CD4-positive, CD25-positive, alpha-beta regulatory T cell (primary cell): ENCODE results near the gene CAPN15. TPM values are rescaled to one million over a fixed set of nuclear protein-coding genes. Genes with fewer than 3 reads are reported as not detected.
"Not testable (repeated sequence)": the region's sequence is repeated elsewhere in the genome, so short reads cannot be mapped to it uniquely, and the experiment has no call there.

Experiments used
- ATAC-seq, 2 donors: fragments of 150-1000 bp; cut with Tn5 transposase; one replicate each; pipeline ENCODE4 v1.10.0; 2021; ENCODE audit warnings: low read depth in 2 of 2, moderate number of reproducible peaks in 2 of 2, moderate library complexity in 1 of 2
- DNase-seq, 3 donors: peaks; one replicate each; pipeline versions ENCODE4 v3.0.0 to v3.0.0-alpha.2; 2012 to 2022; ENCODE audit warnings: mixed read lengths in 1 of 3
- H3K27ac ChIP-seq: one replicate; pipeline ENCODE4 v1.7.0; 2013; ENCODE audit warnings: mild to moderate bottlenecking, low read length; ENCODE audit not compliant: insufficient read depth, poor library complexity, severe bottlenecking
- H3K27me3 ChIP-seq: one replicate; pipeline ENCODE4 v1.7.0; 2013; ENCODE audit warnings: low read length; ENCODE audit not compliant: control insufficient read depth, insufficient read depth
- H3K36me3 ChIP-seq: one replicate; pipeline ENCODE4 v1.7.0; 2013; ENCODE audit warnings: mild to moderate bottlenecking, low read length, moderate library complexity; ENCODE audit not compliant: control insufficient read depth, insufficient read depth
- H3K4me1 ChIP-seq: 2 replicates; pipeline ENCODE4 v1.7.0; 2013; ENCODE audit warnings: mild to moderate bottlenecking, low read length; ENCODE audit not compliant: insufficient read depth, control insufficient read depth, poor library complexity, severe bottlenecking
- H3K4me3 ChIP-seq: one replicate; pipeline ENCODE4 v1.7.0; 2013; ENCODE audit warnings: low read depth, mild to moderate bottlenecking, low read length, moderate library complexity
- H3K9me3 ChIP-seq, 2 experiments: 1 replicate in 1 of 2; 2 replicates in 1 of 2; pipeline ENCODE4 v1.7.0; 2013; ENCODE audit warnings: low read length in 2 of 2, mild to moderate bottlenecking in 1 of 2, moderate library complexity in 1 of 2; ENCODE audit not compliant: control insufficient read depth in 2 of 2
- H3K27ac Mint-ChIP-seq, 3 donors: one replicate each; pipeline ENCODE4 v1.8.0; 2020 to 2022; ENCODE audit warnings: mild to moderate bottlenecking in 3 of 3, mixed read lengths in 3 of 3, moderate library complexity in 2 of 3
- H3K27me3 Mint-ChIP-seq: one replicate; pipeline ENCODE4 v1.8.0; 2022; ENCODE audit warnings: mild to moderate bottlenecking, mixed read lengths
- H3K36me3 Mint-ChIP-seq: one replicate; pipeline ENCODE4 v1.8.0; 2020; ENCODE audit warnings: mixed read lengths
- H3K4me1 Mint-ChIP-seq, 4 donors: one replicate each; pipeline ENCODE4 v1.8.0; 2020 to 2022; ENCODE audit warnings: mixed read lengths in 4 of 4, mild to moderate bottlenecking in 1 of 4
- H3K4me3 Mint-ChIP-seq, 4 donors: one replicate each; pipeline ENCODE4 v1.8.0; 2020 to 2022; ENCODE audit warnings: mild to moderate bottlenecking in 4 of 4, mixed read lengths in 4 of 4, moderate library complexity in 3 of 4
- H3K9me3 Mint-ChIP-seq, 7 donors: one replicate each; pipeline ENCODE4 v1.8.0; 2020 to 2022; ENCODE audit warnings: mixed read lengths in 7 of 7, mild to moderate bottlenecking in 3 of 7, moderate library complexity in 2 of 7
- polyA plus RNA-seq, 4 donors: library from polyadenylated mRNA; unstranded; fragments of 300-500 nt; fragmentation: Illumina TruSeq; gene quantifications; one replicate each; pipeline ENCODE4 v1.2.3, GENCODE V29; 2021
- total RNA-seq: library from RNA; stranded (reverse); gene quantifications from one replicate; pipeline ENCODE4 v1.2.3, GENCODE V29; 2022

The CAPN15 gene
- total RNA-seq = 82.6 TPM
- polyA plus RNA-seq = 1 to 10 TPM; 3.0 to 8.5 (median 5.2) TPM

DNA sequence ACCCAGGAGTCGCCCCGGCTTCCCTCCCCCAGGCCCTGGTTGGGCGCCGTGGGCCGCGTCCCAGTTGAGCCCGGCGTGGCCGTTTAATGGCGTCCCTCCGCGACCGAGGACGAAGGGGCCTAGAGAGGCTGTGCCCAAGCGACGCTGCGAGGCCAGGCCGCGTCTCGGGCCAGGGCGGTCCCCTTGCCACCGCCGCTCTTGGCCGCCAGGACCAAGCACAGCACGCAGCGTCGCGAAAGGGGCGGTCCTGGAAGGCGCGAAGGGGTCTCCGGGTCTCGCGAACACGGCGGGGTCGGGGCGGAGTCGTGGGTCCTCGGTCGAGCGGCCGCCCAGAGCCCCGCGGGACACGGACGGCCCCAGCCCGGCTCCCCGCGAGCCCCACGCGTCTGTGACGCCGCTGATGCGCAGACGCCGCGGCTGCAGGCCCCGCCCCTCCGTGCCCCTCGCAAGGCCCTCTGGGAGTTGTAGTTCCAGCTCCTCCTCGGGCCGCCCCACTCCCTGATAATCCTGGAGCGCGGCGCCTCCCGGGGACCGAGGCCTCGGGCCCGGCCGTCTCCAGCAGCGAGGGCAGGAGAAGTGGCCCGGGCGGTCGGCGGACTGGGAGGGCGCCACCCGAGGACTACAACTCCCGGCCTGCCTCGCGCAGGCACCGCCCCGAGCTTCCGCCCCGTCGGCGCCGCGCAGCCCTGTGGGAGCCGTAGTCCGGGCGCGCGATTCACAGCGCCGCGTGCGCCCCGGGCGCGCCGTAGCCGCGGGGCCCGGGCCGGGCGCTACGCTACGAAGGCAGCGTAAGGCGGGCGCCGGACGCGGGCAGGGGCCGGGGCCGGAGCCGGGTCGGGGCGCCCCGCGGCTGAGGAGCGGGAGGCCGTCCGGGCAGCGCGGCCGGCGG is at the start of gene CAPN15:
Gene CAPN15, plus strand, starts transcription at position 698 of the 889 bp plus-strand sequence. CDS start 19,127 bp downstream, outside the sequence.
- ATAC-seq (peak; percentile 82 to 86), DNase-seq (peak; percentile 82 to 90 (median 90))
- H3K27ac Mint-ChIP-seq = peak within 1 kb of the TSS; percentile 86 to 93 (median 87)
- no peaks in the 10 kb centered on the region for H3K27me3 ChIP-seq
- H3K27me3 Mint-ChIP-seq = no peaks in the 10 kb centered on the region
- H3K4me1 Mint-ChIP-seq = peaks cover 0 to 44% (median 10%) of the 10 kb centered on the region in 4 donors
- peaks cover 43% of the 10 kb centered on the region for H3K4me1 ChIP-seq
- no peaks in the 10 kb centered on the region for H3K9me3 ChIP-seq
- H3K27ac ChIP-seq = peak within 1 kb of the TSS; percentile 91
- H3K4me3 Mint-ChIP-seq = peak within 1 kb of the TSS; percentile 92 to 98 (median 94)
- H3K36me3 Mint-ChIP-seq = no peaks in the 10 kb centered on the region
- peak within 1 kb of the TSS; percentile 80 for H3K4me3 ChIP-seq
- H3K9me3 Mint-ChIP-seq = no peaks in the 10 kb centered on the region
- no peaks in the 10 kb centered on the region for H3K36me3 ChIP-seq

DNA sequence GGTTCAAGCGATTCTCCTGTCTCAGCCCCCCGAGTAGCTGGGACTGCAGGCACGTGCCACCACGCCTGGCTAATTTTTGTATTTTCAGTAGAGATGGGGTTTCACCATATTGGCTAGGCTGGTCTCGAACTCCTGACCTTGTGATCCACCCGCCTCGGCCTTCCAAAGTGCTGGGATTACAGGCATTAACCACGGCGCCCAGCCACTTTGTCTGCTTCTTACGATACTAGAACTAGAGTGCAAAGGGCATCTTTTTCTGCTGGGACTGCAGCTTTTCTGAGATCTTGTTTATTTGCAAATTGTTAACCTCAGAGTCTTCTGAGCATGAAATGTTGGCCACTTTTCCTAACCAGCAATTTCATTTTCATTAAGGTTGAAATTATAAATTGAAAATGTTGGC is 49.2 kb upstream of the CAPN15 start:
- H3K36me3 ChIP-seq, ATAC-seq, H3K9me3 Mint-ChIP-seq, H3K4me3 ChIP-seq, H3K27ac ChIP-seq, H3K4me1 Mint-ChIP-seq, H3K27me3 Mint-ChIP-seq, H3K27me3 ChIP-seq, H3K36me3 Mint-ChIP-seq, H3K27ac Mint-ChIP-seq, H3K4me1 ChIP-seq, H3K9me3 ChIP-seq, H3K4me3 Mint-ChIP-seq, DNase-seq: not testable (repeated sequence)

GRCh38 chr16:482468-483185 is 44.9 kb upstream of the CAPN15 start:
- Histone ChIP-seq H3K36me3 (peaks cover 4% of the 10 kb centered on the region), H3K9me3 (no peaks in the 10 kb centered on the region), H3K27me3 (no peaks in the 10 kb centered on the region), H3K4me3 (no peak overlapping the region), H3K27ac (no peak overlapping the region), H3K4me1 (no peaks in the 10 kb centered on the region)
- Mint-ChIP-seq H3K36me3 (peaks cover 5% of the 10 kb centered on the region), H3K27ac (no peak overlapping the region), H3K4me3 (no peak overlapping the region), H3K27me3 (no peaks in the 10 kb centered on the region), H3K4me1 (no peaks in the 10 kb centered on the region), H3K9me3 (no peaks in the 10 kb centered on the region)
- no peak for ATAC-seq
- no peak for DNase-seq

DNA sequence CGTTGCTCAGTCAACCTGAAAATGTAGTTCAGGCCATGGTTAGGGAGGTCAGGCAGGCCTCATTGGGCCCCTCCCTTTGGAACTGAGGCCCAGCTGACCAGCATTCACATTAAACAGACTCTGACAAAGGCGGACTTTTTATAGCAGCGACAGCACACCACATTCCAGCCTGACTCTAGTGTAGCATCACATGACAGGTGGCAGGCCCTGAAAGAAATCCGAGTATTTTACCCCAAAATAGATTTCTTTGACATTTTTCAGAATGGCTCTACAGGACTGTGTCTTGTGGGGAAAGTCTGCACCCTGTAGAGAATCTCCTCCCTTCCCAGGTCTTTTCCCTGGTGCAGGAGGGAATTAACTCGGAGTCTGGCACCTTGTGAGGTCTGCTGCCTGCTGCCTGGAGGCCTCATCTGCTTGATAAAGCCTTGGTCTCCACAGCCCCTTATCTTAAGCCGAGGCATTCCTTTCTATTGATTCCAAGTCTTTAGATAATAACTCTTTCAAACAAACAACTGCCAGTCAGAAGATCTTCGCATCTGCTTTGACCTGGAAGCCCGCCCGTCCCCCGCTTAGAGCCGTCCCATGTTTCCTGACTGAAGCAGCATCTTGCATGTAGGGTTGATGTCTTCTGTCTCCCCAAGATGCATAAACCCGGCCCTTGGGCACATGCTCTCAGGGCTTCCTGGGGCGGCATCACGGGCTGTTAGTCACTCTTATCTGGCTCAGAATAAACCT is 44.0 kb upstream of the CAPN15 start:
- Histone ChIP-seq H3K27me3 (no peaks in the 10 kb centered on the region), H3K9me3 (no peaks in the 10 kb centered on the region), H3K4me1 (no peaks in the 10 kb centered on the region), H3K27ac (no peak overlapping the region), H3K4me3 (no peak overlapping the region), H3K36me3 (peaks cover 4% of the 10 kb centered on the region)
- no peak overlapping the region for H3K4me3 Mint-ChIP-seq
- H3K9me3 Mint-ChIP-seq = no peaks in the 10 kb centered on the region
- ATAC-seq = no peak
- no peaks in the 10 kb centered on the region for H3K27me3 Mint-ChIP-seq
- H3K36me3 Mint-ChIP-seq = peaks cover 9% of the 10 kb centered on the region
- DNase-seq = no peak
- no peak overlapping the region for H3K27ac Mint-ChIP-seq
- no peaks in the 10 kb centered on the region for H3K4me1 Mint-ChIP-seq

DNA sequence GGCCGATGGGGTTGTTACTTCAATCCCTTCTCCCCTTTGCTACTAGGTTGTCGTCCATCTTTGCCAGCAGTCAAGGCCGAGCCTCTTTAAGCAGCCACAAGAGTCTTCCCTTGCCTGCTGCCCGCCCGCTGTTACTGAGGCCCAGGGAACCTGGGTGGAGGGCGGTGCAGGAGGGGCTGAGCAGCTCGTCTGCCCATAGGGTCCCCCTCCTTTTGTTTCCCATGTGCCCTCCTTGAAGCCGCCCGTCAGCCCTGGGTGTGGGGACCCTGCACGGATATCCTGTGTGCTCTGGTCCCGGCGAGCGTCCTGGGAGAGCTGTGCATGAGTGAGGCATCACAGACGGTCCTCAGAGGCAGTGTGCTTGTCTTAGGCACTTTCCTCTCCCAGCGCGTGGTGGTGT is 37.9 kb upstream of the CAPN15 start:
- H3K27ac Mint-ChIP-seq = no peak overlapping the region
- Histone ChIP-seq H3K36me3 (peaks cover 11% of the 10 kb centered on the region), H3K9me3 (no peaks in the 10 kb centered on the region), H3K4me1 (no peaks in the 10 kb centered on the region), H3K27me3 (no peaks in the 10 kb centered on the region), H3K27ac (no peak overlapping the region), H3K4me3 (no peak overlapping the region)
- DNase-seq (no peak), ATAC-seq (no peak)
- H3K36me3 Mint-ChIP-seq = peaks cover 14% of the 10 kb centered on the region
- H3K4me1 Mint-ChIP-seq = no peaks in the 10 kb centered on the region
- H3K27me3 Mint-ChIP-seq = no peaks in the 10 kb centered on the region
- H3K9me3 Mint-ChIP-seq = no peaks in the 10 kb centered on the region
- no peak overlapping the region for H3K4me3 Mint-ChIP-seq

DNA sequence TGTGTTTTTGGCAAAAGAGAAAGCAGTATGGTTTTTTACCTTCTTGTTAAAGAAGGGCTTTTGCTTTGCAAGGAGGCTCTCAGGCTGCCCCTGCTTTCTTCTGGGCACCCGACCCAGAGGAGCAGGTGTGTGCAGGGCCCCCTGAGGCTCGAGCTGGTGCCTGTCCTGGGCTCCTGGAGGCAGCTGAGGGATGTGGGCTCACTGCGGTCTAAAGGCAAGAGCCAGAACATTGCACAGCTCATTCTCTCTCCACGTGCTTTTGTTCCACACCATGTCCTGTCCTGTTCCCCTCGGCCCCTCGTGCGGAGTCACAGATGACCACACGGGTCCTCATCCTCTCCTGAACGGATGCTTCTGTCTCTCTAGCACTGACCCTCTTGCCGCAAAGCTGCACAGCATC is 36.7 kb upstream of the CAPN15 start:
- Mint-ChIP-seq H3K27ac (no peak overlapping the region), H3K9me3 (no peaks in the 10 kb centered on the region), H3K4me3 (no peak overlapping the region), H3K36me3 (peaks cover 14% of the 10 kb centered on the region), H3K4me1 (peaks cover 0 to 4% (median 0%) of the 10 kb centered on the region in 4 donors), H3K27me3 (no peaks in the 10 kb centered on the region)
- no peak overlapping the region for H3K27ac ChIP-seq
- H3K4me1 ChIP-seq = no peaks in the 10 kb centered on the region
- no peak overlapping the region for H3K4me3 ChIP-seq
- no peaks in the 10 kb centered on the region for H3K9me3 ChIP-seq
- peaks cover 11% of the 10 kb centered on the region for H3K36me3 ChIP-seq
- DNase-seq (no peak), ATAC-seq (no peak)
- H3K27me3 ChIP-seq = no peaks in the 10 kb centered on the region

- H3K9me3 ChIP-seq = no peaks in the 10 kb centered on the region
- H3K36me3 ChIP-seq = peaks cover 11% of the 10 kb centered on the region
- Mint-ChIP-seq H3K27ac (no peak overlapping the region), H3K4me3 (no peak overlapping the region), H3K9me3 (no peaks in the 10 kb centered on the region), H3K27me3 (no peaks in the 10 kb centered on the region), H3K36me3 (peaks cover 14% of the 10 kb centered on the region), H3K4me1 (peaks cover 0 to 4% (median 0%) of the 10 kb centered on the region in 4 donors)
- no peak overlapping the region for H3K4me3 ChIP-seq
- no peaks in the 10 kb centered on the region for H3K4me1 ChIP-seq
- no peaks in the 10 kb centered on the region for H3K27me3 ChIP-seq
- ATAC-seq = no peak
- DNase-seq = no peak
- no peak overlapping the region for H3K27ac ChIP-seq
Observed at GRCh38 chr16:491220-491919, 36.1 kb upstream of the CAPN15 start.
